Measurements from ENCODE around the gene LAT.
"Not testable (repeated sequence)": the region's sequence is repeated elsewhere in the genome, so short reads cannot be mapped to it uniquely, and the experiment has no call there.

LAT gene, protein sequence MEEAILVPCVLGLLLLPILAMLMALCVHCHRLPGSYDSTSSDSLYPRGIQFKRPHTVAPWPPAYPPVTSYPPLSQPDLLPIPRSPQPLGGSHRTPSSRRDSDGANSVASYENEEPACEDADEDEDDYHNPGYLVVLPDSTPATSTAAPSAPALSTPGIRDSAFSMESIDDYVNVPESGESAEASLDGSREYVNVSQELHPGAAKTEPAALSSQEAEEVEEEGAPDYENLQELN

DNA sequence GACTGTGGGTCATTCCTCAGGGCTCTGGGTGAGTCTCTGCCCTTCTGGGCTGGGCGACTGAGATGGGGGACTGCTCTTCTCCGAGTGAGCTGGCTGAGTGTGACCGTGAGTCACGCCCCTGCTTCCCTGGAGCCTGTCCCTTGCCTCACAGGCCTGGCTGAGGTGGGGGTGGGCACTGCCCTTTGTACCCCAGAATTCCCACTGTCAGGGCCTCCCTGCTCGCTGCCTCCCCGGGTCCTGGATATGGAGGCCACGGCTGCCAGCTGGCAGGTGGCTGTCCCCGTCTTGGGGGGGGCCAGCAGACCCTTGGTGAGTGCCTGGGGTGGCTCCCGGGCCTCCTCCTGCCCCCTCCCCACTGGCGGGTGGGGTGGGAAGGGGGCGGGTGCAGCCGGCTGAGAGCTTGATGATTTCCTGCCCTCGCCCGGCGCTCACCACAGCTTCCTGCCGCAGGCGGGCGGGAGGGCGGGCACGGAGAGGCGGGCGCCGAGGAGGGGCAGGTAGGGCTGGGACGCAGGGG, at the start of gene LAT:
TSS of gene LAT (plus strand) at position 434 of the 517 bp plus-strand sequence. CDS start 366 bp downstream, outside the sequence.
- DNase-seq = peak; percentile 84

DNA sequence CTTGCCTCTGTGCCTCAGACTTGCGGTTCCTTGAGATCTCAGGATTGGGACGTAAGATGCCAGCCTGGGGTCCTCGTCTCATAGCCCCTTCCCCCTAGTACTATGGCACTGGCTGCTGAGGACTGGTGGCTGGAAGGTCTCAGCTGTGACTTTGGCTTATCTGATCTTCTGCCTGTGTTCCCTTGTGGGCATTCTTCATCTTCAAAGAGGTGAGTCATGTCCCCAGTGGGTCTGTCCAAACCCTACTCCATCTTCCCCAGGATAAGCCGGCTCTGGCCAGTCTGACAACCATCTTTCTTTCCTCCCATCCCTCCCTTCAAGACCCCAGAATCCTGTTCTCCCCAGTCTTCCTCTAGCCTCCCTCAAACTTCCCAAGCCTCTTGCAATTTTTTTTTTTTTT, 49.5 kb upstream of the LAT start:
- no peak for DNase-seq

DNA sequence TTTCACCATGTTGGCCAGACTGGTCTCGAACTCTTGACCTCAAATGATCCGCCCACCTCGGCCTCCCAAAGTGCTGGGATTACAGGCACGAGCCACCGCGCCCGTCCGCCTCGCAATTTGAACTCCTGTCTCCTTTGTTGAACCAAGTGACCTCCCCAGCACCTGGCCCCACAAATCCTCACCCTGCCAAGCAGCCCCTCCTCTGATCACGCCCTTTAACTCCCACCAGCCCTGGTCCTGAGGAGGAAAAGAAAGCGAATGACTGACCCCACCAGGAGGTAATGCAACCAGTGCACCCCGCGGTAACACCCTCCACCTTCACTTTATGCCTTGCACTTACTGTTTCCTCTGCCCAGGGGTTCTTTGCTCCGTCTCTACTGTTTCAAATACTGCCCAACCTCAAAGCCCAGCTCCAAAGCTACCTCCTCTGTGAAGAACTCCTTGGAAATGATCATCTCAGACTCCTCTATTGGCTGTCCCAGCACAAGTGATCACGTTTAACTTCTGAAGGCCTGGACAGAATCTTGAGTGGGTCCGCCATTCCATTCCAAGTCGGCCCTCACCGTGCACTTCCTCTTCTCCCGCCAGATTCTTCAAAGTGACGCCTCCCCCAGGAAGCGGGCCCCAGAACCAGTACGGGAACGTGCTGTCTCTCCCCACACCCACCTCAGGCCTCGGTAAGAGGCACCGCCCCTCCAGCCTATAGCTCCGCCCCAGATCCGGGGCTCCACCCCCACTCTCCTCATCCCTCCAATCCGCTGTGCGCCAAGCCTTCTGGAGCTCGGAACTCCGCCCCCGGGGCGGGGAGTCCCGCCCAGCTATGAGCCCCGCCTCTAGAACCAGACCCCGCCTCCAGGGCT, 48.7 kb upstream of the LAT start:
- peak; percentile 96 for DNase-seq

DNA sequence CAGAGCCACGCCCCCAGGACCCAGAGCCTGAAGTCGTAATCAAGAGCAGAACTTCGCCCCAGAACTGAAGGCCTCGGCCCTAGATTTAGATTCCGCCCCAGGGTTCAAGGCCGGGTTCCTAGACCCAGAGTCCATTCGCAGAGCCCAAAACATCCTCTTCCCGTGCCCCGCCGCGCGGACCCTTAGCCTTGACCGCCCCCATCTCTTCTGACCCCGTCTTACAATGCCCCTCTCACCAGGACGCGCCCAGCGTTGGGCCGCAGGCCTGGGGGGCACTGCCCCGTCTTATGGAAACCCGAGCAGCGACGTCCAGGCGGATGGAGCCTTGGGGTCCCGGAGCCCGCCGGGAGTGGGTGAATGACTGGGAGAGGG, 48.1 kb upstream of the LAT start:
- no peak for DNase-seq

DNA sequence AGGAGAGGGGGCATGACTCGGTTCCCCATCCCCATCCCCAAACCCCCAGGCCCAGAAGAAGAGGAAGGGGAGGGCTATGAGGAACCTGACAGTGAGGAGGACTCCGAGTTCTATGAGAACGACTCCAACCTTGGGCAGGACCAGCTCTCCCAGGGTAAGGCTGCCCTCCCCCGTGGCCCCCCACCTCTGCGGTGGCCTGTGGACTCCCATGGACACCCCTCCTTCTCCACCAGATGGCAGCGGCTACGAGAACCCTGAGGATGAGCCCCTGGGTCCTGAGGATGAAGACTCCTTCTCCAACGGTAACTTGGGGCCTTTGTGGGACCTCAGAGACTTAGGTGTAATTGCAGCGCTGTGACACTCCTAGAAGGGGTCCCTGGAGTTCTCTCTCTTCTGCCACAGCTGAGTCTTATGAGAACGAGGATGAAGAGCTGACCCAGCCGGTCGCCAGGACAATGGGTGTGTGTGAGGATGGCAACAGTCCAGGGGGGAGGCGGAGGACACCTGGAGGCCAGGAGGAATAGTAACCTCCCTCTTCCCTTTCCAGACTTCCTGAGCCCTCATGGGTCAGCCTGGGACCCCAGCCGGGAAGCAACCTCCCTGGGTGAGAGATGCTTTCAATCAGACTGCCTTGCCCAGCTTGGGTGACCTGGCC, 47.5 kb upstream of the LAT start:
- no peak for DNase-seq

DNA sequence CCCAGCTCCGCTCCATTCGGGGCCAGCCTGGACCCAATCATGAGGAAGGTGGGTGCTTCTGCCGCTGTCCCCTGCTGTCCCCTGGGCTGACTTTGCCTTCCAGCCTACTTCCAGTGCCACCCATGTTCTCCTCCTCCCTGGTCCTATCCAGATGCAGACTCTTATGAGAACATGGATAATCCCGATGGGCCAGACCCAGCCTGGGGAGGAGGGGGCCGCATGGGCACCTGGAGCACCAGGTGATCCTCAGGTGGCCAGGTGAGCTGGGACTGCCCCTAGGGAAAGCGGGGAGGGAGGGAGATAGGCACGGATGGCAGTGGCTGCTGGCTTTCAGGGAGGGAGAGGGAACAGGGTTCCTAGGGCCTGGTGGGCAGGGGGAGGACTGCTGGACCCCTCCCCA, 46.1 kb upstream of the LAT start:
- no peak for DNase-seq

DNA sequence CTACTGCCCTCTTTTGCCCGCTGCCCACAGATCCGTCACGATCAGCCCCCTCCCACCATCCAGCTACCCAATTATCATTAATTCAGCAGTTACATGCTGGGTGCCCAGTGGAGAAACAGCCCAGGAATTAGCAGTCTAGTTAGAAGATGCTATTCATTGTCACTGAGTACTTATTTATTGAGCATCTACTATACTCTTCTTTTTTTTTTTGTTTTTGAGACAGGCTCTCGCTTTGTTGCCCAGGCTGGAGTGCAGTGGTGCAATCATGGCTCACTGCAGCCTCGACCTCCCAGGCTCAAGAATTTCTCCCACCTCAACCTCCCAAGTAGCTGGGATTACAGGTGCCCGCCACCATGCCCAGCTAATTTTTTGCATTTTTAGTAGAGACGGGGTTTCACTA, 45.0 kb upstream of the LAT start:
- not testable (repeated sequence) for DNase-seq

DNA sequence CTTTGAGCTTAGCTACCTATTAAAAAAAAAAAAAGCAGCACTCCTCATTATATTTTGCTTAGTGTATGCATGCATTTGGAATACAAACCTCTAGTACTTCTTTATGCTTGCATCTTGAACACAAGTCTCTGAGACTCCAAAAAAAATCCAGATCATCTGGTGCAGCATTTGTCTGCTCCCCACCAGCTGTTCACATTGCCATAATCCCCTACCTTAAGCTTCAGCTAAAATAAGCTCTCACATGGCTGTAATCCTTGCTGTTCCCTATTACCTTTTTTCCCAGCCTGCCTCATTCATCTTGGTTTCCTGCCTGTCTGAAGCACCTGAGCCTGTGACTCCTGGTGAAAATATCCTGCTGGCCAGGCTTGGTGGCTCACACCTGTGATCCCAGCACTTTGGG, 41.6 kb upstream of the LAT start:
- DNase-seq = no peak

DNA sequence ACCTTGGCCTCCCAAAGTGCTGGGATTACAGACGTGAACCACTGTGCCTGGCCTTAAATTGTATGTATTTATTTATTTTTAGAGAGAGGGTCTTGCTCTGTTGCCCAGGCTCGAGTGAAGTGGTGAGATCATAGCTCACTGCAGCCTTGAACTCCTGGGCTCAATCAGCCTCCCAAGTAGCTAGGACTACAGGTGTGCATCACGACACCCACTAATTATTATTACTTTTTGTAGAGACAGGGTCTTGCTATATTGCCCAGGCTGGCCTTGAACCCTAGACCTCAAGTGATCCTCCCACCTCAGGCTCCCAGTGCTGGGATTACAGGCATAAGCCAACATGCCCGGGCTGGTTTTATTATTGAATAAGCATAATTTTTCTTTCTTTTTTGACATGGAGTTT, 38.2 kb upstream of the LAT start:
- DNase-seq = no peak

DNA sequence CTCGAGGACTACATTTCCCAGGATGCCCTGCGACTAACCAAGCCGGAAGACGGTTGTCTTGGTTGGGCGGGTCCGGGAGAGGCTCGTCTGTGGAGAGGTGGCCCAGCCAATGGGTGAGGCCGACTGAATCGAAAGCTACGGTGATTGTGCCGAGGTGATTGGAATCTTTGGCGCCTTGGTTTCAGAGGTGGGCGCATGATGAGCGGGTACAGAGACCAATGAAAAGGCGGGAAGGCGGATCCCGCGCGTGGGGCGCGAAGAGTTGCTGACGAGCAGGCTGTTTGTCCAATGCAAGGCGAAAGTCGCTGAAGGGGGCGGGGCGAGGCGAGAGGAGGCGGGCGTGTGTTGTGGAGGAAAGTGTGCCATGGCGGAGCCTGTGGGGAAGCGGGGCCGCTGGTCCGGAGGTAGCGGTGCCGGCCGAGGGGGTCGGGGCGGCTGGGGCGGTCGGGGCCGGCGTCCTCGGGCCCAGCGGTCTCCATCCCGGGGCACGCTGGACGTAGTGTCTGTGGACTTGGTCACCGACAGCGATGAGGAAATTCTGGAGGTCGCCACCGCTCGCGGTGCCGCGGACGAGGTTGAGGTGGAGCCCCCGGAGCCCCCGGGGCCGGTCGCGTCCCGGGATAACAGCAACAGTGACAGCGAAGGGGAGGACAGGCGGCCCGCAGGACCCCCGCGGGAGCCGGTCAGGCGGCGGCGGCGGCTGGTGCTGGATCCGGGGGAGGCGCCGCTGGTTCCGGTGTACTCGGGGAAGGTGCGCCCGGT, 34.0 kb upstream of the LAT start, which contains the start of gene NFATC2IP:
TSS of gene NFATC2IP (plus strand) at position 290 of the 762 bp plus-strand sequence. CDS start at position 365, 75 bp downstream.
- peak; percentile 100 for DNase-seq

DNA sequence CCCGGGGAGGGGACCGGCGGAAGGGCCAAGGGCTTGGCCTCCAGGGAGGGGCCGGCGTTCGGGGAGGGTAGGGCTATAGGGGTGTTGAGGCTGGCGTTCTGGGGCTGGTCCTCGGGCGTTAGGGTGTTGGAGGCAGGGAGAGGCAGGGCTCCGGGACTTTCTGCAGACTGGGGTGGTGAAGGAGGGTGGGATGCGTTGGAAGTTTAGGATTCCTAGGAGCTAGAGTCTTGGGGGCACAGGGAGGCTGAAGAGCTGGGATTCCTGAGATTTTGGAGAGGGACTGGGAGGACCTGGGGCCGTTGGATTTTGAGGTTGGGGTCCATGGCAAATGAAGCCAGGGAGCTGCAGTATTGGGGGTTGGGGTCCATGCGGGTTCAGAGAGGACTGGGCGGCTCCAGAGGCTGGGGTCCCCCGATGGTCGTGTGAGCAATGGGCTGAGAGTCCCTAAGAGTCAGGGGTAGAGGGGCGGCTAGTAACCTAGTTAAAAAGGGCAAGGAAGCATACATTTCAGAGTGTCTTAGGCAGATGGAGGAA, 33.4 kb upstream of the LAT start:
- no peak for DNase-seq

DNA sequence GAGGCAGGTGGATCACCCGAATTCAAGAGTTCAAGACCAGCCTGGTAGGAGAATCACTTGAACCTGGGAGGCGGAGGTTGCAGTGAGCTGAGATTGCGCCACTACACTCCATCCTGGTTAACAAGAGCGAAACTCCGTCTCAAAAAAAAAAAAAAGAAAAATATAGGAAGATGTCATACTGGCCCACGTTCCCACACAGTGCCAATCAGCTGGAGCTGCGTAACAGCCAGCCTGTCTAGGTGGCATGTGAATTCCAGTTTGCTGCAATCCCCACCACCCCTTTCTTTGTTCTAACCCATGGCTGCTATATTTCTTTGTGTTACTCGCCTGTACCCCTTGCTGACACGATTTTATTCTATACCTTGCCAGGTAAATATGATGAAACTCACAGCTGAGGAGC, 26.6 kb upstream of the LAT start:
- DNase-seq = no peak

DNA sequence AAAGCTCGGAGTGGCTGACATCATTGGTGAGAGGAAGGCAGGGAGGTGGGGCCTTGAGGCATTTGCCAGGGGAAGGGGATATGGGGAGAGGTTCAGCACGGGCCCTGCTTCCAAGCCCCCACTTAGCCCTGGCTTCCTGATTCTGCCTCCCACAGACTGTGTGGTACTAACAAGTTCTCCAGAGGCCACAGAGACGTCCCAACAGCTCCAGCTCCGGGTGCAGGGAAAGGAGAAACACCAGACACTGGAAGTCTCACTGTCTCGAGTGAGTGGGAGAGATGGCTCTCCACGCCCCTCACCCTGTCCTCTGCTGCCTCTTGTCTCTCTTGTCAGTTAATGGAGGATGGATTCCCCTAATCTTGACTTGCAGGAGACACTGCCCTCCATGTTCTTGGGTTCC, 26.0 kb upstream of the LAT start:
- no peak for DNase-seq

DNA sequence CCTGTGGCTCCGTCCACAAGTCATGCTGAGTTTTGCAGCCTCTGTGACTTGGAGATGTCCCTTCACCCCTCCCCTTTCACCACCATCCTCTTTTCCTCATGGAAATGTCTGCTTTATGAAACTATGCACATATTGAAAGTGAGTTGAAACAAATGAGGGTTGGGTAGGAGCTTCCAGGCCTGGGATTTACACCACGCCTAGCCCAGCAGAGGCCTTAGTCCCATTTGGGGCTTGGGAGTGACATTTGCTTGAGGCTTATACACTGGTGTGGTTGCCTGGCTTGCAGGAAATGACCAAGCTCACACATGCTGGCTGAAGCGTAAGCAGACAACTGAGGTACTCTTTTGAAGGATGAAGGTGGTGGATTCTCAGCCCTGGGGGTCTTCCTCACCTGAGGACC, 20.8 kb upstream of the LAT start:
- no peak for DNase-seq

DNA sequence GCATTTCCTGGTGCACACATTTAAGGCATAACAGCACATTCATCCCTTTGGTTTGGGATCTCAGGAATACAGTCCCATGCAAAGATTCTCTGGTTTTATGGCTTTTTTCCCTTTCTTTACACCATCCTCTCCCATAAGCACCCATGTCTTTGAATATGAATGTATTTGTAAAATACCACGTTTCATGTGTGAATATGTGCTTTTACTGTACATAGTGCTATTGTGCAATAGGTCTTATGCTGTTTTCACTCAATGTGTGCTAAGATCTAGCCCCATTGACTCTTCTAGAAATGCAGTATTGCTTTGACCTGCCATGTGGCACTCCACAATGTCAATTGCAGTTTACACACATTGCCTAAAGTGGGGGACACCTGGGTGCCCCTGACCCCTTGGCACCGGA, 20.4 kb upstream of the LAT start:
- no peak for DNase-seq

DNA sequence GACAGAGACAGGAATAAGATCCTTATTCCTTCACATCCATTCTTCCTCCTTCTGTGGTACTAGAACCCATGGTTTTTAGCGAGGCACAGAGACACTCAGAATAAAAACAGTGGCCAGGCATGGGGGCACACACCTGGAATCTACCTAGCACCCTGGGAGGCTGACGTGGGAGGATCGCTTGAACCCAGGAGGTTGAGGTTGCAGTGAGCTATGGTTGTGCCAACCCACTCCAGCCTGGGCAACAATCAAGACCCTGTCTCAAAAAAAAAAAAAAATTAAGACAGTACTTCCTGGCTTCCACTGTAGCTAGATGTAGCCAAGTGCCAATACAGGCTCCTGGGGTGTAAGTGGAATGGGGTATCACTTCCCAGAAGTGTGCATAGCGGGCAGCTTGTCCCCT, 17.7 kb upstream of the LAT start:
- DNase-seq = no peak

DNA sequence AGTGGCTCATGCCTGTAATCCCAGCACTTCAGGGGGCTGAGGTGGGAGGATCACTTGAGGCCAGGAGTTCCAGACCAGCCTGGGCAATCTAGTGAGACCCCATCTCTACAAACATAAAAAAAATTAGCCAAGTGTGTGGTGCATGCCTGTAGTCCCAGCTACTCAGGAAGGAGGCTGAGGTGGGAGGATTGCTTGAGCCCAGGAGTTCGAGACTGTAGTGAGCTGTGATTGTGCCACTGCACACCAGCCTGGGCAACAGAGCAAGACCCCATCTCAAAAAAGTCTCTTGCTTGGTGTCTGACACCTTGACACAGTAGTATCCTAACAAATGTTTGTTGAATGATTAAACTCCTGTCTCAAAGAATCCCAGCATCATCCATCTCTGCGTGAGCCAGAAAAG, 15.2 kb upstream of the LAT start:
- DNase-seq = not testable (repeated sequence)

DNA sequence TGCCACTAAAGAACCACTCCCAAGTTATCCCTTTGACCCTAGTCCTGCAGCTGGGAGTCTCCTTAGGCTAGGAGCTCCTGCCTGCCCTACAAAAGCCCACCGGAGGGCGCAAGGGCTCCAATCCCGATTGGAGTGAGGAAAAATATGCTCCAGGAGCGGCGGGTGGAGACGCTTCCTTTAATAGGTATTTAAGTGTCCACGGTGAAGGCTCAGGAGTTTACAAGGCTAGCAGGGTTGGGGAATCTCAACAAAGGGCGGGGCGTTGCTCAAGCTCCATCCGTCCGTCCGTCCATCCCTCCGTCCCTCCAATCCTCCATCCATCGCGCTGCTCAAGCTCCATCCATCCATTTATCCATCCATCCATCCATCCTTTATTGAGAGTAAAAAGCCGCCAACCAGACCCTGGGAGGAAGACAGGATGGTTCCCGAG, 10.8 kb upstream of the LAT start:
- DNase-seq = peak; percentile 70

DNA sequence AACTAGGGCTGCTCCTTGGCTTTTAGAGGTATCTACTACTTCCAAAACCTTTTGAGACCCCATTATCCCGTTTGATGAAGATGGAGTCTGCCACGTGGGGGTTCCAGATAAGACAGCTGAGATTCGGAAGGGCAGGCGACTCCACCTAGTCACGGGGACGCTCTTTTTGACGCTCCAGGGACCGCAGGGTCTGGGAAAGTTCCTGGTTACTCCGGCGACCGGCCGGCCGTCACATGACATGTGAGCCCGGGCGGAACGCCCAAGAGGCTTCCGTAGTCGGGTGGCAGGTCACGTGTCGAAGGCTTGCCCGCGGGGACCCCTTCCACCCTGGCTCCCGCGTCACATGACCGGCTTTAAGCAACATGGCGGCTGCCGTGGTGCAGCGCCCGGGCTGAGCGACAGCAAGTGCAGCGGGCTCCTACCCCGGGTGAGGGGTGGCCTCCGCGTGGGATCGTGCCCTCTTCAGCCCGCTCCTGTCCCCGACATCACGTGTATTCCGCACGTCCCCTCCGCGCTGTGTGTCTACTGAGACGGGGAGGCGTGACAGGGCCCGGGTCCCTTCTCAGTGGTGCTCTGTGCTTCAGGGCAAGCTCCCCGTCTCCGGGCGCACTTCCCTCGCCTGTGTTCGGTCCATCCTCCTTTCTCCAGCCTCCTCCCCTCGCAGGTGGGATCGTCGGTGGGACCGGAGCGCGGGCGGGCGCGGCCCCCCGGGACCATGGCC, 10.3 kb upstream of the LAT start, which contains the start of gene SPNS1:
TSS of gene SPNS1 (plus strand) at position 342 of the 721 bp plus-strand sequence. CDS start at position 716, 374 bp downstream.
- peak; percentile 96 for DNase-seq

DNA sequence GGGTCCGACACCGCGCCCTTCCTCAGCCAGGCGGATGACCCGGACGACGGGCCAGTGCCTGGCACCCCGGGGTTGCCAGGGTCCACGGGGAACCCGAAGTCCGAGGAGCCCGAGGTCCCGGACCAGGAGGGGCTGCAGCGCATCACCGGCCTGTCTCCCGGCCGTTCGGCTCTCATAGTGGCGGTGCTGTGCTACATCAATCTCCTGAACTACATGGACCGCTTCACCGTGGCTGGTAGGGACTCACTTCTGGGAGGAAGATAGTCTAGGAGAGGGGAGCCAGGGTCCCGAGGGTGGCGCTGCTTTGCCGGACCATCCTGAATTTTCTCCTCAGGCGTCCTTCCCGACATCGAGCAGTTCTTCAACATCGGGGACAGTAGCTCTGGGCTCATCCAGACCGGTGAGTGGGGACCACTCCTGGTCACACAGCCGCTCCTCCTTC, 9.7 kb upstream of the LAT start:
- DNase-seq = no peak
